HCT116 (cell line): ENCODE results near the gene MANBA.

Experiments
- CEBPB ChIP-seq: IDR thresholded peaks from 2 replicates; pipeline ENCODE4 v1.6.1; 2012; ENCODE audit warnings: low read depth
- CTCF ChIP-seq, 3 experiments: fragments of 200-600 bp in 1 of 3; sonication (generic) in 1 of 3; IDR thresholded peaks in 2 of 3; conservative IDR thresholded peaks in 1 of 3; 2 replicates each; pipeline ENCODE4 v1.5.1; 2012 to 2017; ENCODE audit warnings: low read depth in 2 of 3, low read length in 2 of 3, antibody characterized with exemption in 1 of 3, borderline replicate concordance in 1 of 3, control low read depth in 1 of 3, mild to moderate bottlenecking in 1 of 3, mixed read lengths in 1 of 3, mixed run types in 1 of 3, moderate library complexity in 1 of 3; ENCODE audit not compliant: insufficient read depth in 1 of 3
- EGR1 ChIP-seq: IDR thresholded peaks from 2 replicates; pipeline ENCODE4 v1.6.1; 2012; ENCODE audit warnings: low read depth
- EZH2 ChIP-seq: fragments of 200-600 bp; sonication (generic); IDR thresholded peaks from 2 replicates; pipeline ENCODE4 v1.6.1; 2017; ENCODE audit warnings: antibody characterized with exemption, mixed run types
- EZH2phosphoT487 ChIP-seq: fragments of 200-600 bp; IDR thresholded peaks from 2 replicates; pipeline ENCODE4 v1.6.1; 2018; ENCODE audit warnings: antibody characterized with exemption, borderline replicate concordance
- MAX ChIP-seq: IDR thresholded peaks from 2 replicates; pipeline ENCODE4 v1.6.1; 2012
- POLR2A ChIP-seq: IDR thresholded peaks from 2 replicates; pipeline ENCODE4 v1.7.0; 2011; ENCODE audit warnings: borderline replicate concordance; ENCODE audit not compliant: insufficient read depth, insufficient read length; ENCODE audit errors: extremely low read depth
- POLR2AphosphoS5 ChIP-seq: IDR thresholded peaks from 2 replicates; pipeline ENCODE4 v1.6.1; 2011; ENCODE audit warnings: mild to moderate bottlenecking, low read depth, low read length, moderate library complexity
- RAD21 ChIP-seq: IDR thresholded peaks from 2 replicates; pipeline ENCODE4 v1.6.1; 2012; ENCODE audit warnings: low read depth, mild to moderate bottlenecking
- REST ChIP-seq: IDR thresholded peaks from 2 replicates; pipeline ENCODE4 v1.6.1; 2012; ENCODE audit warnings: low read depth
- SRF ChIP-seq: IDR thresholded peaks from 2 replicates; pipeline ENCODE4 v1.6.1; 2012; ENCODE audit warnings: low read depth
- ZNF274 ChIP-seq: fragments of 200-500 bp; sonication (Bioruptor generic); IDR thresholded peaks from 2 replicates; pipeline ENCODE4 v1.6.1; 2014; ENCODE audit warnings: mild to moderate bottlenecking, low read depth, low read length, inconsistent platforms

GRCh38 chr4:102585329-102585728 lies 175.4 kb downstream of the MANBA start:
- TF ChIP-seq ZNF274: no peak
- TF ChIP-seq POLR2A: no peak
- TF ChIP-seq CTCF (IDR thresholded peaks at IDR 0.05 in 2 of 3, conservative IDR thresholded peaks at IDR 0.05 in 1 of 3; ENCODE audit: borderline replicate concordance in 1 of 3, insufficient read depth in 1 of 3, low read depth in 2 of 3, low read length in 2 of 3): no peak
- no peak for TF ChIP-seq REST
- no peak for TF ChIP-seq CEBPB
- TF ChIP-seq MAX: no peak
- no peak for TF ChIP-seq SRF
- TF ChIP-seq EZH2: no peak
- TF ChIP-seq RAD21: no peak
- no peak for TF ChIP-seq EZH2phosphoT487
- no peak for TF ChIP-seq EGR1
- no peak for TF ChIP-seq POLR2AphosphoS5
